ENCODE results near the gene PPP1R3G. TPM values are rescaled to one million over a fixed set of nuclear protein-coding genes. Genes with fewer than 3 reads are reported as not detected.

The PPP1R3G gene
- total RNA-seq, 5 donors from 2014 or later (not counting 1 experiment from before 2014, with no cell fraction given) = 0.06 to 0.07 TPM; not detected in 3

GRCh38 chr6:5076931-5077330 lies 8.2 kb upstream of the PPP1R3G start:
- Histone ChIP-seq H3K27ac (ENCODE audit: low read length) (no peak overlapping the region), H3K27me3 (replicated peaks in 1 of 2; ENCODE audit: control insufficient read depth in 2 of 2, extremely low read depth in 1 of 2, insufficient read depth in 2 of 2, low read length in 1 of 2) (peaks cover 0 to 11% of the 10 kb centered on the region in 2 experiments), H3K36me3 (ENCODE audit: control insufficient read depth in 2 of 2, extremely low read depth in 1 of 2, insufficient read depth in 1 of 2, low read length in 1 of 2) (no peaks in the 10 kb centered on the region), H3K9me3 (no peaks in the 10 kb centered on the region), H3K4me3 (ENCODE audit: control insufficient read depth in 1 of 2, extremely low read depth in 1 of 2, low read length in 1 of 2) (no peak overlapping the region), H3K4me1 (ENCODE audit: control insufficient read depth in 1 of 2, extremely low read depth in 1 of 2, insufficient read depth in 2 of 2, low read length in 2 of 2) (no peaks in the 10 kb centered on the region)
- ChIA-PET POLR2A (no interaction called here), CTCF (no interaction called here)
- no peak for ATAC-seq (replicated peaks in 1 of 4)
- peaks cover 0 to 7% (median 4%) of the 10 kb centered on the region in 3 donors for H3K4me1 Mint-ChIP-seq
- H3K27me3 Mint-ChIP-seq = peaks cover 14 to 22% of the 10 kb centered on the region in 2 donors
- H3K4me3 Mint-ChIP-seq = no peak overlapping the region
- no peak overlapping the region for H3K27ac Mint-ChIP-seq
- WGBS (ENCODE audit: insufficient coverage) = 80% methylated on average over 2 of the region's 11 CpGs
- DNase-seq = no peak
- H3K9me3 Mint-ChIP-seq = no peaks in the 10 kb centered on the region
- peaks cover 3% of the 10 kb centered on the region for H3K36me3 Mint-ChIP-seq

- peaks cover 22 to 34% of the 10 kb centered on the region in 2 donors for H3K27me3 Mint-ChIP-seq
- CTCF ChIA-PET = interaction anchor here in 1 of 2 donors (0.7 kb wide), 1 partner anchor 1238 kb away, joined by 7 read pairs; no protein-coding TSS in a partner anchor
- H3K36me3 ChIP-seq (ENCODE audit: control insufficient read depth in 2 of 2, extremely low read depth in 1 of 2, insufficient read depth in 1 of 2, low read length in 1 of 2) = no peaks in the 10 kb centered on the region
- no peaks in the 10 kb centered on the region for H3K9me3 Mint-ChIP-seq
- WGBS (ENCODE audit: insufficient coverage) = no CpG with 5 or more reads among the region's 5 CpGs
- no peak overlapping the region for H3K27ac Mint-ChIP-seq
- DNase-seq (no peak), ATAC-seq (replicated peaks in 1 of 4) (no peak)
- H3K27me3 ChIP-seq (replicated peaks in 1 of 2; ENCODE audit: control insufficient read depth in 2 of 2, extremely low read depth in 1 of 2, insufficient read depth in 2 of 2, low read length in 1 of 2) = peaks cover 0 to 23% of the 10 kb centered on the region in 2 experiments
- no peak overlapping the region for H3K4me3 ChIP-seq (ENCODE audit: control insufficient read depth in 1 of 2, extremely low read depth in 1 of 2, low read length in 1 of 2)
- H3K27ac ChIP-seq (ENCODE audit: low read length) = no peak overlapping the region
- H3K36me3 Mint-ChIP-seq = peaks cover 3% of the 10 kb centered on the region
- no peaks in the 10 kb centered on the region for H3K9me3 ChIP-seq
- H3K4me3 Mint-ChIP-seq = no peak overlapping the region
- H3K4me1 ChIP-seq (ENCODE audit: control insufficient read depth in 1 of 2, extremely low read depth in 1 of 2, insufficient read depth in 2 of 2, low read length in 2 of 2) = no peaks in the 10 kb centered on the region
- POLR2A ChIA-PET = no interaction called here
- H3K4me1 Mint-ChIP-seq = no peaks in the 10 kb centered on the region
These were observed 6.9 kb upstream of the PPP1R3G start for GRCh38 chr6:5078121-5078669.

GRCh38 chr6:5079692-5080091 lies 5.4 kb upstream of the PPP1R3G start:
- POLR2A ChIA-PET = no interaction called here
- CTCF ChIA-PET = no interaction called here

GRCh38 chr6:5080574-5080973 lies 4.6 kb upstream of the PPP1R3G start:
- no peak overlapping the region for H3K4me3 Mint-ChIP-seq
- Histone ChIP-seq H3K4me3 (ENCODE audit: control insufficient read depth in 1 of 2, extremely low read depth in 1 of 2, low read length in 1 of 2) (no peak overlapping the region), H3K27ac (ENCODE audit: low read length) (no peak overlapping the region), H3K36me3 (ENCODE audit: control insufficient read depth in 2 of 2, extremely low read depth in 1 of 2, insufficient read depth in 1 of 2, low read length in 1 of 2) (no peaks in the 10 kb centered on the region), H3K9me3 (no peaks in the 10 kb centered on the region), H3K27me3 (replicated peaks in 1 of 2; ENCODE audit: control insufficient read depth in 2 of 2, extremely low read depth in 1 of 2, insufficient read depth in 2 of 2, low read length in 1 of 2) (peaks cover 0 to 40% of the 10 kb centered on the region in 2 experiments), H3K4me1 (ENCODE audit: control insufficient read depth in 1 of 2, extremely low read depth in 1 of 2, insufficient read depth in 2 of 2, low read length in 2 of 2) (peaks cover 2 to 9% of the 10 kb centered on the region in 2 experiments)
- WGBS (ENCODE audit: insufficient coverage) = 46% methylated on average over 3 of the region's 3 CpGs
- H3K27me3 Mint-ChIP-seq = peaks cover 23 to 41% of the 10 kb centered on the region in 2 donors
- no peak overlapping the region for H3K27ac Mint-ChIP-seq
- ChIA-PET CTCF (no interaction called here), POLR2A (no interaction called here)
- H3K4me1 Mint-ChIP-seq = peaks cover 0 to 9% (median 3%) of the 10 kb centered on the region in 3 donors
- no peaks in the 10 kb centered on the region for H3K9me3 Mint-ChIP-seq
- ATAC-seq (replicated peaks in 1 of 4) (no peak), DNase-seq (no peak)
- no peaks in the 10 kb centered on the region for H3K36me3 Mint-ChIP-seq

More at GRCh38 chr6:5079692-5080091, 5.4 kb upstream of the PPP1R3G start:
- Histone ChIP-seq H3K4me3 (ENCODE audit: control insufficient read depth in 1 of 2, extremely low read depth in 1 of 2, low read length in 1 of 2) (no peak overlapping the region), H3K36me3 (ENCODE audit: control insufficient read depth in 2 of 2, extremely low read depth in 1 of 2, insufficient read depth in 1 of 2, low read length in 1 of 2) (no peaks in the 10 kb centered on the region), H3K27me3 (replicated peaks in 1 of 2; ENCODE audit: control insufficient read depth in 2 of 2, extremely low read depth in 1 of 2, insufficient read depth in 2 of 2, low read length in 1 of 2) (peaks cover 0 to 32% of the 10 kb centered on the region in 2 experiments), H3K9me3 (no peaks in the 10 kb centered on the region), H3K4me1 (ENCODE audit: control insufficient read depth in 1 of 2, extremely low read depth in 1 of 2, insufficient read depth in 2 of 2, low read length in 2 of 2) (peaks cover under 1 to 1% of the 10 kb centered on the region in 2 experiments), H3K27ac (ENCODE audit: low read length) (no peak overlapping the region)
- H3K27me3 Mint-ChIP-seq = peaks cover 30 to 41% of the 10 kb centered on the region in 2 donors
- H3K27ac Mint-ChIP-seq = no peak overlapping the region
- ATAC-seq (replicated peaks in 1 of 4) = no peak
- H3K4me3 Mint-ChIP-seq = no peak overlapping the region
- no peak for DNase-seq
- H3K9me3 Mint-ChIP-seq = no peaks in the 10 kb centered on the region
- peaks cover 0 to 7% (median 2%) of the 10 kb centered on the region in 3 donors for H3K4me1 Mint-ChIP-seq
- no CpG with 5 or more reads among the region's 2 CpGs for WGBS (ENCODE audit: insufficient coverage)
- H3K36me3 Mint-ChIP-seq = peaks cover 3% of the 10 kb centered on the region

GRCh38 chr6:5081182-5081581 lies 4.0 kb upstream of the PPP1R3G start:
- Histone ChIP-seq H3K9me3 (no peaks in the 10 kb centered on the region), H3K27ac (ENCODE audit: low read length) (no peak overlapping the region), H3K27me3 (replicated peaks in 1 of 2; ENCODE audit: control insufficient read depth in 2 of 2, extremely low read depth in 1 of 2, insufficient read depth in 2 of 2, low read length in 1 of 2) (peaks cover 0 to 44% of the 10 kb centered on the region in 2 experiments), H3K4me1 (ENCODE audit: control insufficient read depth in 1 of 2, extremely low read depth in 1 of 2, insufficient read depth in 2 of 2, low read length in 2 of 2) (peaks cover 2 to 11% of the 10 kb centered on the region in 2 experiments), H3K36me3 (ENCODE audit: control insufficient read depth in 2 of 2, extremely low read depth in 1 of 2, insufficient read depth in 1 of 2, low read length in 1 of 2) (no peaks in the 10 kb centered on the region), H3K4me3 (ENCODE audit: control insufficient read depth in 1 of 2, extremely low read depth in 1 of 2, low read length in 1 of 2) (no peak overlapping the region)
- DNase-seq (no peak), ATAC-seq (replicated peaks in 1 of 4) (no peak)
- no peak overlapping the region for H3K27ac Mint-ChIP-seq
- no peaks in the 10 kb centered on the region for H3K36me3 Mint-ChIP-seq
- WGBS (ENCODE audit: insufficient coverage) = 100% methylated on average over 1 of the region's 3 CpGs
- H3K27me3 Mint-ChIP-seq = peaks cover 23 to 43% of the 10 kb centered on the region in 2 donors
- no peak overlapping the region for H3K4me3 Mint-ChIP-seq
- peaks cover 0 to 9% (median 3%) of the 10 kb centered on the region in 3 donors for H3K4me1 Mint-ChIP-seq
- POLR2A ChIA-PET = no interaction called here
- CTCF ChIA-PET = no interaction called here
- no peaks in the 10 kb centered on the region for H3K9me3 Mint-ChIP-seq

- no peak overlapping the region for H3K4me3 Mint-ChIP-seq
- DNase-seq = no peak
- H3K4me1 Mint-ChIP-seq = peaks cover 0 to 9% (median 3%) of the 10 kb centered on the region in 3 donors
- H3K9me3 ChIP-seq = no peaks in the 10 kb centered on the region
- H3K27me3 Mint-ChIP-seq = peaks cover 17 to 47% of the 10 kb centered on the region in 2 donors
- ATAC-seq (replicated peaks in 1 of 4) = no peak
- no peak overlapping the region for H3K27ac ChIP-seq (ENCODE audit: low read length)
- H3K27me3 ChIP-seq (replicated peaks in 1 of 2; ENCODE audit: control insufficient read depth in 2 of 2, extremely low read depth in 1 of 2, insufficient read depth in 2 of 2, low read length in 1 of 2) = peaks cover 0 to 50% of the 10 kb centered on the region in 2 experiments
- H3K36me3 Mint-ChIP-seq = no peaks in the 10 kb centered on the region
- no peak overlapping the region for H3K27ac Mint-ChIP-seq
- H3K36me3 ChIP-seq (ENCODE audit: control insufficient read depth in 2 of 2, extremely low read depth in 1 of 2, insufficient read depth in 1 of 2, low read length in 1 of 2) = no peaks in the 10 kb centered on the region
- 77% methylated on average over 3 of the region's 4 CpGs for WGBS (ENCODE audit: insufficient coverage)
- H3K4me3 ChIP-seq (ENCODE audit: control insufficient read depth in 1 of 2, extremely low read depth in 1 of 2, low read length in 1 of 2) = no peak overlapping the region
- ChIA-PET CTCF (interaction anchor here in 1 of 2 donors (0.5 kb wide), 1 partner anchor 1115 kb away, joined by 5 read pairs; no protein-coding TSS in a partner anchor), POLR2A (no interaction called here)
- no peaks in the 10 kb centered on the region for H3K9me3 Mint-ChIP-seq
- peaks cover 2 to 12% of the 10 kb centered on the region in 2 experiments for H3K4me1 ChIP-seq (ENCODE audit: control insufficient read depth in 1 of 2, extremely low read depth in 1 of 2, insufficient read depth in 2 of 2, low read length in 2 of 2)
These were observed 3.2 kb upstream of the PPP1R3G start for GRCh38 chr6:5081955-5082354.

Data from T-cell (primary cell).